WTC11 (cell line): ENCODE results near the gene DNM3. TPM values are rescaled to one million over a fixed set of nuclear protein-coding genes. Genes with fewer than 3 reads are reported as not detected.

Source experiments
- ATAC-seq: fragments of 200-7000 bp; cut with Tn5 transposase; 2 replicates; pipeline ENCODE4 v1.10.0; 2021; ENCODE audit warnings: mild to moderate bottlenecking, moderate library complexity
- CTCF ChIA-PET: fragments of 300-600 bp; sonication (Branson Sonifier 250); formaldehyde crosslinking; loops from one replicate; lab custom pipeline; 2021; ENCODE audit warnings: antibody characterized with exemption; lab: Charles Lee
- POLR2A ChIA-PET: fragments of 350-600 bp; sonication (Branson Sonifier 250); formaldehyde crosslinking; loops from one replicate; lab custom pipeline; 2021; ENCODE audit warnings: antibody characterized with exemption; lab: Charles Lee
- DNase-seq: peaks from one replicate; pipeline ENCODE4 v3.0.0; 2021; ENCODE audit warnings: low spot score
- H3K27ac Mint-ChIP-seq: 2 replicates; pipeline ENCODE4 v1.8.0; 2021; ENCODE audit warnings: mixed read lengths
- H3K27me3 Mint-ChIP-seq: 2 replicates; pipeline ENCODE4 v1.8.0; 2021; ENCODE audit warnings: low read depth, mild to moderate bottlenecking, moderate library complexity, mixed read lengths
- H3K36me3 Mint-ChIP-seq: 2 replicates; pipeline ENCODE4 v1.8.0; 2021; ENCODE audit warnings: mixed read lengths
- H3K4me1 Mint-ChIP-seq: 2 replicates; pipeline ENCODE4 v1.8.0; 2022; ENCODE audit warnings: mixed read lengths
- H3K4me3 Mint-ChIP-seq: 2 replicates; pipeline ENCODE4 v1.8.0; 2021; ENCODE audit warnings: mild to moderate bottlenecking, moderate library complexity, mixed read lengths
- H3K9me3 Mint-ChIP-seq: 2 replicates; pipeline ENCODE4 v1.8.0; 2021; ENCODE audit warnings: mixed read lengths
- AFF4 ChIP-seq: sonication (generic); formaldehyde crosslinking; IDR thresholded peaks from 2 replicates; pipeline ENCODE4 v1.8.1; 2023; ENCODE audit warnings: mild to moderate bottlenecking, missing genetic modification reagents, borderline replicate concordance
- ARID4B ChIP-seq: sonication (generic); formaldehyde crosslinking; IDR thresholded peaks from 2 replicates; pipeline ENCODE4 v1.8.0; 2023; ENCODE audit warnings: missing genetic modification reagents, mild to moderate bottlenecking, borderline replicate concordance
- CBFB ChIP-seq: sonication (generic); formaldehyde crosslinking; IDR thresholded peaks from 2 replicates; pipeline ENCODE4 v1.8.1; 2022; ENCODE audit warnings: mild to moderate bottlenecking, low read depth, missing genetic modification reagents
- E2F4 ChIP-seq: sonication (generic); formaldehyde crosslinking; IDR thresholded peaks from 2 replicates; pipeline ENCODE4 v1.8.1; 2022; ENCODE audit warnings: low read depth, mild to moderate bottlenecking, moderate library complexity, missing genetic modification reagents, borderline replicate concordance
- E2F5 ChIP-seq: sonication (generic); formaldehyde crosslinking; IDR thresholded peaks from 2 replicates; pipeline ENCODE4 v1.8.1; 2022; ENCODE audit warnings: mild to moderate bottlenecking, moderate library complexity, missing genetic modification reagents
- ETV6 ChIP-seq: sonication (generic); formaldehyde crosslinking; IDR thresholded peaks from 2 replicates; pipeline ENCODE4 v1.8.1; 2022; ENCODE audit warnings: mild to moderate bottlenecking, missing genetic modification reagents
- KAT7 ChIP-seq: sonication (generic); formaldehyde crosslinking; IDR thresholded peaks from 2 replicates; pipeline ENCODE4 v1.8.1; 2023; ENCODE audit warnings: missing genetic modification reagents, mild to moderate bottlenecking, borderline replicate concordance
- NR2C2 ChIP-seq: sonication (generic); formaldehyde crosslinking; IDR thresholded peaks from 2 replicates; pipeline ENCODE4 v1.8.0; 2022; ENCODE audit warnings: mild to moderate bottlenecking, missing genetic modification reagents
- PRDM15 ChIP-seq: sonication (generic); formaldehyde crosslinking; IDR thresholded peaks from 2 replicates; pipeline ENCODE4 v1.8.0; 2022; ENCODE audit warnings: missing genetic modification reagents
- RELA ChIP-seq: sonication (generic); formaldehyde crosslinking; IDR thresholded peaks from 2 replicates; pipeline ENCODE4 v1.8.1; 2022; ENCODE audit warnings: missing genetic modification reagents, mild to moderate bottlenecking, borderline replicate concordance
- ZNF416 ChIP-seq: fragments of 250-450 bp; sonication (Bioruptor Pico); IDR thresholded peaks from 2 replicates; pipeline ENCODE4 v1.9.0; 2021; ENCODE audit warnings: mild to moderate bottlenecking, inconsistent platforms
- ZNF423 ChIP-seq: fragments of 250-450 bp; sonication (Bioruptor Pico); IDR thresholded peaks from 2 replicates; pipeline ENCODE4 v2.1.2; 2022; ENCODE audit warnings: mild to moderate bottlenecking, moderate library complexity
- total RNA-seq: library from RNA; stranded (reverse); gene quantifications from 3 replicates; pipeline ENCODE4 v1.2.3, GENCODE V29; 2021
- TF ChIP-seq, protein P1 (sequence below): sonication (generic); formaldehyde crosslinking; IDR thresholded peaks from 2 replicates; pipeline ENCODE4 v1.8.0; 2023; ENCODE audit warnings: mild to moderate bottlenecking, missing genetic modification reagents

The DNM3 gene
- total RNA-seq, 1 experiment from 2014 or later: 1.9 TPM

DNA sequence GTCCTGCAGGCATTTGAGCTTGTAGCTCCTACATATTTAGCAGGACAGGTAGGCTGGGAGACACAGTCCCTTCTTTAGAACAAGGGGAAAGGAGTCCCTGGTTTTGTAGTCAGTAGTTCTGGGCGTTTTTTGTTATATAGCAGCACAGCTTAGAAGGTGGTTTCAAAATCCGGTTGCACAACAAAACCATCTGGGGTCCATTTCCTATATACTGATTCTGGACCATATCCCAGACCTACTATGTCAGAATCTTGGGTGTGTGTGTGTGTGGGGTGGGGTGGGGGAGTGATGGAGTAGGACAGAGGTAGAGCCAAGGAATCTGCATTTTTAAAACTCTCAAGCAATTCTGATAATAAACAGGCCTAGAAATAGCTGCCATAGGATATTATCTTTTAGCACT, 38.3 kb upstream of the DNM3 start:
- Mint-ChIP-seq H3K36me3 (no peaks in the 10 kb centered on the region), H3K4me3 (no peak overlapping the region), H3K4me1 (peaks cover 29% of the 10 kb centered on the region), H3K27me3 (no peaks in the 10 kb centered on the region), H3K9me3 (no peaks in the 10 kb centered on the region), H3K27ac (no peak overlapping the region)
- POLR2A ChIA-PET: no interaction called here
- DNase-seq (no peak), ATAC-seq (no peak)
- TF ChIP-seq RELA (CRISPR knock-in tag) (no peak), ZNF423 (no peak)
- TF ChIP-seq, protein P1, sequence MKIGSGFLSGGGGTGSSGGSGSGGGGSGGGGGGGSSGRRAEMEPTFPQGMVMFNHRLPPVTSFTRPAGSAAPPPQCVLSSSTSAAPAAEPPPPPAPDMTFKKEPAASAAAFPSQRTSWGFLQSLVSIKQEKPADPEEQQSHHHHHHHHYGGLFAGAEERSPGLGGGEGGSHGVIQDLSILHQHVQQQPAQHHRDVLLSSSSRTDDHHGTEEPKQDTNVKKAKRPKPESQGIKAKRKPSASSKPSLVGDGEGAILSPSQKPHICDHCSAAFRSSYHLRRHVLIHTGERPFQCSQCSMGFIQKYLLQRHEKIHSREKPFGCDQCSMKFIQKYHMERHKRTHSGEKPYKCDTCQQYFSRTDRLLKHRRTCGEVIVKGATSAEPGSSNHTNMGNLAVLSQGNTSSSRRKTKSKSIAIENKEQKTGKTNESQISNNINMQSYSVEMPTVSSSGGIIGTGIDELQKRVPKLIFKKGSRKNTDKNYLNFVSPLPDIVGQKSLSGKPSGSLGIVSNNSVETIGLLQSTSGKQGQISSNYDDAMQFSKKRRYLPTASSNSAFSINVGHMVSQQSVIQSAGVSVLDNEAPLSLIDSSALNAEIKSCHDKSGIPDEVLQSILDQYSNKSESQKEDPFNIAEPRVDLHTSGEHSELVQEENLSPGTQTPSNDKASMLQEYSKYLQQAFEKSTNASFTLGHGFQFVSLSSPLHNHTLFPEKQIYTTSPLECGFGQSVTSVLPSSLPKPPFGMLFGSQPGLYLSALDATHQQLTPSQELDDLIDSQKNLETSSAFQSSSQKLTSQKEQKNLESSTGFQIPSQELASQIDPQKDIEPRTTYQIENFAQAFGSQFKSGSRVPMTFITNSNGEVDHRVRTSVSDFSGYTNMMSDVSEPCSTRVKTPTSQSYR (CRISPR knock-in tag): no peak
- CTCF ChIA-PET: interaction anchor here (0.6 to 8.5 kb wide), 13 partner anchors 12 to 307 kb away, joined by 3 to 277 read pairs (median 7); partner anchors contain the start of genes DNM3 and METTL13

GRCh38 chr1:171803461-171804022, 37.8 kb upstream of the DNM3 start:
- Mint-ChIP-seq H3K27me3 (no peaks in the 10 kb centered on the region), H3K4me3 (no peak overlapping the region), H3K27ac (no peak overlapping the region; the same call in 1 of the 2 replicates), H3K9me3 (no peaks in the 10 kb centered on the region), H3K36me3 (no peaks in the 10 kb centered on the region), H3K4me1 (peaks cover 27% of the 10 kb centered on the region)
- no peak for DNase-seq
- ChIA-PET POLR2A (no interaction called here), CTCF (interaction anchor here (0.6 to 8.5 kb wide), 9 partner anchors 38 to 308 kb away, joined by 3 to 277 read pairs (median 8); partner anchors contain the start of gene DNM3)
- ATAC-seq: no peak
- TF ChIP-seq KAT7 (no peak), NR2C2 (CRISPR knock-in tag) (no peak), ARID4B (CRISPR knock-in tag) (no peak), E2F4 (CRISPR knock-in tag) (no peak), CBFB (CRISPR knock-in tag) (no peak), E2F5 (CRISPR knock-in tag) (no peak), ETV6 (CRISPR knock-in tag) (no peak), ZNF416 (no peak), PRDM15 (CRISPR knock-in tag) (no peak), AFF4 (CRISPR knock-in tag) (no peak)
